Astrocyte (in vitro differentiated cells and primary cell): ENCODE measurements around the gene GMDS.

Source experiments
- CTCF ChIP-seq: IDR thresholded peaks from 2 replicates; pipeline ENCODE4 v1.5.1; 2011; ENCODE audit warnings: low read depth, mild to moderate bottlenecking, inconsistent platforms, low read length, moderate library complexity; ENCODE audit not compliant: insufficient read depth
- EZH2 ChIP-seq: IDR thresholded peaks from 2 replicates; pipeline ENCODE4 v1.6.1; 2012; ENCODE audit warnings: mild to moderate bottlenecking, low read length, inconsistent platforms; ENCODE audit not compliant: insufficient read depth

GRCh38 chr6:1584996-1585668, 660.3 kb downstream of the GMDS start:
- TF ChIP-seq CTCF: no peak
- no peak for TF ChIP-seq EZH2
